Panc1 (cell line): Measurements from ENCODE around the gene GSTM1. TPM values are rescaled to one million over a fixed set of nuclear protein-coding genes. Genes with fewer than 3 reads are reported as not detected.

Source experiments
- ATAC-seq: fragments of 200-7000 bp; cut with Tn5 transposase; 2 replicates; pipeline ENCODE4 v1.9.1; 2020; ENCODE audit warnings: mild to moderate bottlenecking, moderate library complexity
- BruUV-seq: library from RNA; stranded (reverse); fragments of 400-500 nt; replicated peaks from 2 replicates; lab custom pipeline; 2021; lab: Mats Ljungman, UMichigan
- CTCF ChIA-PET: fragments of 300-600 bp; sonication (Branson Sonifier 250); formaldehyde crosslinking; loops from one replicate; lab custom pipeline; 2022; ENCODE audit warnings: antibody characterized with exemption; lab: Charles Lee
- POLR2A ChIA-PET: fragments of 300-600 bp; sonication (Branson Sonifier 250); formaldehyde crosslinking; loops from one replicate; lab custom pipeline; 2022; ENCODE audit warnings: antibody characterized with exemption; lab: Charles Lee
- DNase-seq: peaks from one replicate; pipeline ENCODE4 v3.0.0-alpha.2; 2010; ENCODE audit warnings: low read depth, low spot score
- H3K27ac ChIP-seq: 2 replicates; pipeline ENCODE4 v1.5.1; 2011; ENCODE audit warnings: mild to moderate bottlenecking, low read length, inconsistent platforms
- H3K27me3 ChIP-seq: fragments of 200-500 bp; sonication (Bioruptor generic); 2 replicates; pipeline ENCODE4 v1.6.0; 2014; ENCODE audit warnings: low read length, inconsistent platforms; ENCODE audit not compliant: control insufficient read depth, insufficient read depth
- H3K36me3 ChIP-seq: fragments of 200-500 bp; sonication (Bioruptor generic); 2 replicates; pipeline ENCODE4 v1.5.1; 2014; ENCODE audit warnings: inconsistent platforms, mild to moderate bottlenecking, low read length, moderate library complexity; ENCODE audit not compliant: control insufficient read depth, insufficient read depth
- H3K4me1 ChIP-seq: 2 replicates; pipeline ENCODE4 v1.5.1; 2011; ENCODE audit warnings: inconsistent platforms, mild to moderate bottlenecking, low read length, moderate library complexity; ENCODE audit not compliant: control insufficient read depth, insufficient read depth
- H3K4me3 ChIP-seq, 2 experiments: 2 replicates each; pipeline ENCODE4 v1.5.1; 2011 to 2012; ENCODE audit warnings: low read depth in 2 of 2, low read length in 2 of 2, mild to moderate bottlenecking in 2 of 2, inconsistent platforms in 1 of 2, moderate library complexity in 1 of 2
- H3K9me3 ChIP-seq: fragments of 200-500 bp; sonication (Bioruptor generic); 2 replicates; pipeline ENCODE4 v1.5.1; 2014; ENCODE audit warnings: low read depth, mild to moderate bottlenecking, inconsistent platforms, low read length, moderate library complexity; ENCODE audit not compliant: control insufficient read depth, insufficient read depth
- POLR2AphosphoS5 ChIP-seq: IDR thresholded peaks from 2 replicates; pipeline ENCODE4 v1.6.1; 2012; ENCODE audit warnings: mild to moderate bottlenecking, low read depth, low read length, moderate library complexity
- REST ChIP-seq, 2 experiments: IDR thresholded peaks; 2 replicates each; pipeline ENCODE4 v1.6.1; 2011 to 2012; ENCODE audit warnings: low read depth in 2 of 2, control low read depth in 1 of 2, low read length in 1 of 2, mild to moderate bottlenecking in 1 of 2, moderate library complexity in 1 of 2; ENCODE audit not compliant: insufficient read depth in 1 of 2
- SIN3A ChIP-seq: IDR thresholded peaks from 2 replicates; pipeline ENCODE4 v1.6.1; 2012; ENCODE audit warnings: low read depth, mild to moderate bottlenecking, low read length, moderate library complexity, borderline replicate concordance; ENCODE audit not compliant: insufficient read depth
- TCF7L2 ChIP-seq: IDR thresholded peaks from 2 replicates; pipeline ENCODE4 v1.6.1; 2011; ENCODE audit warnings: mild to moderate bottlenecking, low read depth, low read length, inconsistent platforms
- in situ Hi-C: cut with HindIII; loops from 2 replicates; pipeline ENCODE4 v1.10.0; 2016; ENCODE audit warnings: low sequenced_read_pairs, low pct_unique_long_range_greater_than_20kb
- intact Hi-C: fragments of 100-400 bp; cut with micrococcal nuclease; formaldehyde crosslinking; loops from one replicate; pipeline ENCODE4 v1.10.0; 2022; ENCODE audit not compliant: unreplicated experiment
- total RNA-seq: library from RNA; stranded (reverse); gene quantifications from one replicate; pipeline ENCODE4 v1.2.1, GENCODE V29; 2021; ENCODE audit not compliant: unreplicated experiment
- TF ChIP-seq, protein P1 (sequence below): fragments of 450-650 bp; IDR thresholded peaks from 2 replicates; pipeline ENCODE4 v1.5.1; 2017; ENCODE audit warnings: mild to moderate bottlenecking

The GSTM1 gene
- total RNA-seq, 1 experiment from 2014 or later: not detected

DNA sequence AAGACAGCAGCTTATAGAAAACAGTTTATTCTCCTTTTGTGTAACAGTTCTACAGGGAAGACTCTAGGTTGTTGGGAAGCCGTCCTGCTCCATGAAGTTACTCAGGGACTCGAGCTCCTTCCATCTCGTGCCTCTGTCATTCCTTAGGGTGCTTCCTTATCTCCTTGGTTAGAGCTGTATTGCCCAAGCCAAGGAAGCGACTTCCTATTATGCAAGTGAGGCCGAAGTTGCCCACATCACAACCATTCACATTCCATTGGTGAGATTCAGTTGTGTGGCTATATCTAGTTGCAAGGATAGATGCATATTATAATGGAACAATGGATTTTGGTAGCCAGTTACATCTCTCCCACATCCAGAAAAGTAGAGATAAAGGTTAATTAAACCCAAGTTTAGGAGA lies 33.4 kb downstream of the GSTM1 start:
- no TSS peak for BruUV-seq
- Histone ChIP-seq H3K36me3 (no peaks in the 10 kb centered on the region), H3K27ac (no peak overlapping the region), H3K4me1 (no peaks in the 10 kb centered on the region), H3K4me3 (no peak overlapping the region), H3K27me3 (no peaks in the 10 kb centered on the region), H3K9me3 (no peaks in the 10 kb centered on the region)
- no peak for ATAC-seq
- intact Hi-C loops: no loop called here
- CTCF ChIA-PET: no interaction called here
- POLR2A ChIA-PET: no interaction called here
- TF ChIP-seq, protein P1, sequence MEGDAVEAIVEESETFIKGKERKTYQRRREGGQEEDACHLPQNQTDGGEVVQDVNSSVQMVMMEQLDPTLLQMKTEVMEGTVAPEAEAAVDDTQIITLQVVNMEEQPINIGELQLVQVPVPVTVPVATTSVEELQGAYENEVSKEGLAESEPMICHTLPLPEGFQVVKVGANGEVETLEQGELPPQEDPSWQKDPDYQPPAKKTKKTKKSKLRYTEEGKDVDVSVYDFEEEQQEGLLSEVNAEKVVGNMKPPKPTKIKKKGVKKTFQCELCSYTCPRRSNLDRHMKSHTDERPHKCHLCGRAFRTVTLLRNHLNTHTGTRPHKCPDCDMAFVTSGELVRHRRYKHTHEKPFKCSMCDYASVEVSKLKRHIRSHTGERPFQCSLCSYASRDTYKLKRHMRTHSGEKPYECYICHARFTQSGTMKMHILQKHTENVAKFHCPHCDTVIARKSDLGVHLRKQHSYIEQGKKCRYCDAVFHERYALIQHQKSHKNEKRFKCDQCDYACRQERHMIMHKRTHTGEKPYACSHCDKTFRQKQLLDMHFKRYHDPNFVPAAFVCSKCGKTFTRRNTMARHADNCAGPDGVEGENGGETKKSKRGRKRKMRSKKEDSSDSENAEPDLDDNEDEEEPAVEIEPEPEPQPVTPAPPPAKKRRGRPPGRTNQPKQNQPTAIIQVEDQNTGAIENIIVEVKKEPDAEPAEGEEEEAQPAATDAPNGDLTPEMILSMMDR: no peak
- TF ChIP-seq REST (IDR thresholded peaks at IDR 0.05; ENCODE audit: insufficient read depth in 1 of 2, low read depth in 2 of 2, low read length in 1 of 2): no peak
- TF ChIP-seq TCF7L2: no peak
- no peak for TF ChIP-seq SIN3A
- no peak for TF ChIP-seq POLR2AphosphoS5
- in situ Hi-C loops: no loop called here
- DNase-seq: no peak

DNA sequence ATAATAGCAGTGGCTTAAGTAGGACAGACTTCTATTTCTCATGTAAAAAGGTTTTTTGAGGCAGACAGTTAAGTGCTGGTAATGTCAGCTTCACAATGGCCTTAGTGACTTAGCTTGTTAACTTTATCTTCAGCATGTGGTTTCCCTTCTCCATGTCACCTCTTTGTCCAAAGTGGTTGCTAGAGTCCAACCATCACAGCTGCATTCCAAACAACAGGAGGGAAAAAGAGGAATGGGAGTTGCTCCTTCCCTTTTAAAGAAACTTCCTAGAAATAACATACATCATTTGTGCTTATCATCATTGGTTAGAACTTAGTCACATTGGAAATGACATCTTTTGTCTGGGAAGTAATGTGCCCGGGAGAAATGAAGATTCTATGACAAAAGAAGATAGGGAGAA lies 34.4 kb downstream of the GSTM1 start:
- POLR2A ChIA-PET: no interaction called here
- Histone ChIP-seq H3K27ac (no peak overlapping the region), H3K36me3 (no peaks in the 10 kb centered on the region), H3K4me3 (no peak overlapping the region), H3K4me1 (no peaks in the 10 kb centered on the region), H3K27me3 (no peaks in the 10 kb centered on the region), H3K9me3 (peaks cover 2% of the 10 kb centered on the region; the same call in 1 of the 2 replicates)
- BruUV-seq: no TSS peak
- ATAC-seq (no peak), DNase-seq (no peak)
- TF ChIP-seq POLR2AphosphoS5: no peak
- TF ChIP-seq, protein P1: no peak
- TF ChIP-seq TCF7L2: no peak
- no peak for TF ChIP-seq SIN3A
- TF ChIP-seq REST (IDR thresholded peaks at IDR 0.05; ENCODE audit: insufficient read depth in 1 of 2, low read depth in 2 of 2, low read length in 1 of 2): no peak
- CTCF ChIA-PET: interaction anchor here (0.6 kb wide), 1 partner anchor 209 kb away, joined by 7 read pairs; no protein-coding TSS in a partner anchor
- in situ Hi-C loops (no loop called here), intact Hi-C loops (no loop called here)
